ENCODE measurements around the gene PRRT4.

The PRRT4 gene

GRCh38 chr7:128394904-128395496 is 33.5 kb upstream of the PRRT4 start:
- no peak overlapping the region for H3K4me3 ChIP-seq (ENCODE audit: low read depth, low read length)
- TF ChIP-seq CTCF (IDR thresholded peaks at IDR 0.05; ENCODE audit: borderline replicate concordance, insufficient read depth, low read depth, low read length) = no peak

GRCh38 chr7:128393526-128394330 is 32.2 kb upstream of the PRRT4 start:
- no peak for TF ChIP-seq CTCF (IDR thresholded peaks at IDR 0.05; ENCODE audit: borderline replicate concordance, insufficient read depth, low read depth, low read length)
- no peak overlapping the region for H3K4me3 ChIP-seq (ENCODE audit: low read depth, low read length)

- no peak for TF ChIP-seq CTCF (IDR thresholded peaks at IDR 0.05; ENCODE audit: borderline replicate concordance, insufficient read depth, low read depth, low read length)
- no peak overlapping the region for H3K4me3 ChIP-seq (ENCODE audit: low read depth, low read length)
Observed at GRCh38 chr7:128392446-128393327, 31.2 kb upstream of the PRRT4 start.

GRCh38 chr7:128391805-128392204 is 30.3 kb upstream of the PRRT4 start:
- no peak for TF ChIP-seq CTCF (IDR thresholded peaks at IDR 0.05; ENCODE audit: borderline replicate concordance, insufficient read depth, low read depth, low read length)

GRCh38 chr7:128390871-128391565 is 29.5 kb upstream of the PRRT4 start:
- no peak overlapping the region for H3K4me3 ChIP-seq (ENCODE audit: low read depth, low read length)
- no peak for TF ChIP-seq CTCF (IDR thresholded peaks at IDR 0.05; ENCODE audit: borderline replicate concordance, insufficient read depth, low read depth, low read length)

More at GRCh38 chr7:128391805-128392204, 30.3 kb upstream of the PRRT4 start:
- no peak overlapping the region for H3K4me3 ChIP-seq (ENCODE audit: low read depth, low read length)

GRCh38 chr7:128389618-128390329 is 28.3 kb upstream of the PRRT4 start:
- H3K4me3 ChIP-seq (ENCODE audit: low read depth, low read length) = no peak overlapping the region
- no peak for TF ChIP-seq CTCF (IDR thresholded peaks at IDR 0.05; ENCODE audit: borderline replicate concordance, insufficient read depth, low read depth, low read length)

Data from GM12875 (cell line).